PC-9 (cell line): ENCODE data around the gene METTL15. TPM values are rescaled to one million over a fixed set of nuclear protein-coding genes. Genes with fewer than 3 reads are reported as not detected.
"Not testable (repeated sequence)": the region's sequence is repeated elsewhere in the genome, so short reads cannot be mapped to it uniquely, and the experiment has no call there.

Experiments
- BruUV-seq: library from RNA; stranded (reverse); fragments of 400-500 nt; replicated peaks from 2 replicates; lab custom pipeline; 2021; lab: Mats Ljungman, UMichigan
- CTCF ChIA-PET: fragments of 300-600 bp; sonication (Branson Sonifier 250); formaldehyde crosslinking; loops from one replicate; lab custom pipeline; 2022; ENCODE audit warnings: antibody characterized with exemption; lab: Charles Lee
- POLR2A ChIA-PET: fragments of 300-600 bp; sonication (Branson Sonifier 250); formaldehyde crosslinking; loops from one replicate; lab custom pipeline; 2022; ENCODE audit warnings: antibody characterized with exemption; ENCODE audit not compliant: unreplicated experiment; lab: Charles Lee
- DNase-seq, 2 experiments: peaks; one replicate each; pipeline versions ENCODE4 v3.0.0 to v3.0.0-alpha.2; 2015 to 2022; ENCODE audit warnings: mixed read lengths in 1 of 2
- H2AFZ ChIP-seq: fragments of 200-600 bp; sonication (generic); 2 replicates; pipeline ENCODE4 v1.8.1; 2017; ENCODE audit warnings: antibody characterized with exemption
- H3F3A ChIP-seq: fragments of 200-600 bp; sonication (generic); 2 replicates; pipeline ENCODE4 v1.8.1; 2017; ENCODE audit warnings: antibody characterized with exemption, mild to moderate bottlenecking, low read depth; ENCODE audit not compliant: insufficient read depth
- H3K27ac ChIP-seq: fragments of 200-600 bp; sonication (generic); 2 replicates; pipeline ENCODE4 v1.6.1; 2016; ENCODE audit warnings: mixed run types
- H3K27me3 ChIP-seq: fragments of 200-600 bp; sonication (generic); 2 replicates; pipeline ENCODE4 v1.6.1; 2016; ENCODE audit warnings: low read depth, mixed run types; ENCODE audit not compliant: insufficient read depth
- H3K36me3 ChIP-seq: fragments of 200-600 bp; sonication (generic); 2 replicates; pipeline ENCODE4 v1.6.1; 2016; ENCODE audit warnings: low read depth, mixed run types
- H3K4me1 ChIP-seq: fragments of 200-600 bp; sonication (generic); replicated peaks from 2 replicates; pipeline ENCODE4 v1.6.1; 2016; ENCODE audit warnings: mixed run types; ENCODE audit not compliant: insufficient read depth
- H3K4me2 ChIP-seq: fragments of 200-600 bp; sonication (generic); 2 replicates; pipeline ENCODE4 v1.6.1; 2017; ENCODE audit warnings: mixed run types
- H3K4me3 ChIP-seq: fragments of 200-600 bp; sonication (generic); 2 replicates; pipeline ENCODE4 v1.6.1; 2016; ENCODE audit warnings: mixed run types
- H3K79me2 ChIP-seq: fragments of 200-600 bp; sonication (generic); 2 replicates; pipeline ENCODE4 v1.6.1; 2017; ENCODE audit warnings: low read depth, mixed run types
- H3K9me2 ChIP-seq: fragments of 200-600 bp; sonication (generic); 2 replicates; pipeline ENCODE4 v1.8.1; 2017; ENCODE audit warnings: mild to moderate bottlenecking; ENCODE audit not compliant: insufficient read depth
- H3K9me3 ChIP-seq: fragments of 200-600 bp; sonication (generic); 2 replicates; pipeline ENCODE4 v1.8.1; 2016; ENCODE audit warnings: low read depth; ENCODE audit not compliant: insufficient read depth
- H4K20me1 ChIP-seq: fragments of 200-600 bp; sonication (generic); 2 replicates; pipeline ENCODE4 v1.8.1; 2017; ENCODE audit not compliant: insufficient read depth
- CTCF ChIP-seq: fragments of 200-600 bp; sonication (generic); conservative IDR thresholded peaks from 2 replicates; pipeline ENCODE4 v1.6.1; 2017; ENCODE audit warnings: mixed run types, antibody characterized with exemption, mild to moderate bottlenecking, moderate library complexity
- EZH2 ChIP-seq: fragments of 200-600 bp; sonication (generic); IDR thresholded peaks from 2 replicates; pipeline ENCODE4 v1.8.0; 2017; ENCODE audit warnings: antibody characterized with exemption, low read depth
- intact Hi-C: fragments of 100-400 bp; cut with micrococcal nuclease; formaldehyde crosslinking; loops from one replicate; pipeline ENCODE4 v1.10.0; 2022; ENCODE audit not compliant: unreplicated experiment
- total RNA-seq: library from RNA; stranded (reverse); gene quantifications from 2 replicates; pipeline ENCODE4 v1.2.3, GENCODE V29; 2021

Gene METTL15
- total RNA-seq, 1 experiment from 2014 or later = 19.9 TPM

GRCh38 chr11:28350216-28350615 lies 242.0 kb downstream of the METTL15 start:
- Histone ChIP-seq H3F3A (peaks cover 8% of the 10 kb centered on the region; the same call in 1 of the 2 replicates), H3K4me2 (no peak overlapping the region), H3K27me3 (no peaks in the 10 kb centered on the region), H3K27ac (no peak overlapping the region), H3K4me3 (no peak overlapping the region), H3K9me3 (no peaks in the 10 kb centered on the region), H3K36me3 (no peaks in the 10 kb centered on the region), H3K79me2 (no peaks in the 10 kb centered on the region), H2AFZ (no peak overlapping the region), H4K20me1 (no peaks in the 10 kb centered on the region), H3K4me1 (peaks cover 19% of the 10 kb centered on the region), H3K9me2 (no peaks in the 10 kb centered on the region)
- no TSS peak for BruUV-seq
- CTCF ChIA-PET = no interaction called here
- no peak for DNase-seq
- POLR2A ChIA-PET = no interaction called here
- no peak for TF ChIP-seq EZH2
- TF ChIP-seq CTCF = no peak
- intact Hi-C loops = no loop called here

- no peak overlapping the region for H3K4me3 ChIP-seq
- H3K27ac ChIP-seq = no peak overlapping the region
- intact Hi-C loops = no loop called here
- DNase-seq = no peak
- BruUV-seq = no TSS peak
- no peaks in the 10 kb centered on the region for H3K27me3 ChIP-seq
- no peak for TF ChIP-seq EZH2
- no peak for TF ChIP-seq CTCF
- no peaks in the 10 kb centered on the region for H3K79me2 ChIP-seq
- no peak overlapping the region for H2AFZ ChIP-seq
- H3K4me1 ChIP-seq = no peaks in the 10 kb centered on the region
- no peaks in the 10 kb centered on the region for H3F3A ChIP-seq
- H3K9me2 ChIP-seq = 0 out of 2 replicates have a peak, but pooled peaks cover 8% of the 10 kb centered on the region
- ChIA-PET POLR2A (no interaction called here), CTCF (no interaction called here)
- no peaks in the 10 kb centered on the region for H4K20me1 ChIP-seq
- no peaks in the 10 kb centered on the region for H3K9me3 ChIP-seq
- H3K36me3 ChIP-seq = no peaks in the 10 kb centered on the region
- no peak overlapping the region for H3K4me2 ChIP-seq
Observed at GRCh38 chr11:28353991-28354390, 245.8 kb downstream of the METTL15 start.

GRCh38 chr11:28366549-28367346 lies 258.6 kb downstream of the METTL15 start:
- Histone ChIP-seq H3K27me3 (no peaks in the 10 kb centered on the region), H3K36me3 (no peaks in the 10 kb centered on the region), H3K9me2 (no peaks in the 10 kb centered on the region), H3K79me2 (no peaks in the 10 kb centered on the region), H3K4me2 (no peak overlapping the region), H4K20me1 (no peaks in the 10 kb centered on the region), H3K4me3 (no peak overlapping the region), H3K27ac (no peak overlapping the region), H2AFZ (no peak overlapping the region), H3K9me3 (no peaks in the 10 kb centered on the region), H3K4me1 (no peaks in the 10 kb centered on the region), H3F3A (no peaks in the 10 kb centered on the region)
- DNase-seq = no peak
- ChIA-PET CTCF (no interaction called here), POLR2A (interaction anchor here (0.6 kb wide), 1 partner anchor 198 kb away, joined by 3 read pairs; no protein-coding TSS in a partner anchor)
- BruUV-seq = no TSS peak
- TF ChIP-seq EZH2 = no peak
- TF ChIP-seq CTCF = no peak
- intact Hi-C loops = no loop called here

- intact Hi-C loops, H3K4me3 ChIP-seq, DNase-seq, H4K20me1 ChIP-seq, H3K9me2 ChIP-seq, H3K79me2 ChIP-seq, H3K4me1 ChIP-seq, H3K27me3 ChIP-seq, H3F3A ChIP-seq, BruUV-seq, H3K9me3 ChIP-seq, H3K36me3 ChIP-seq, H3K27ac ChIP-seq, H3K4me2 ChIP-seq, POLR2A ChIA-PET, CTCF ChIA-PET, H2AFZ ChIP-seq: not testable (repeated sequence)
Observed at GRCh38 chr11:28378095-28378494, 269.9 kb downstream of the METTL15 start.
